Upper lobe of left lung (tissue), 6 donors: ENCODE results near the gene CNTNAP2. TPM values are rescaled to one million over a fixed set of nuclear protein-coding genes. Genes with fewer than 3 reads are reported as not detected.

Source experiments
- ATAC-seq, 2 donors: fragments of 200-7000 bp; cut with Tn5 transposase; one replicate each; pipeline ENCODE4 v1.9.1; 2022; ENCODE audit warnings: mild to moderate bottlenecking in 2 of 2, moderate library complexity in 2 of 2; ENCODE audit not compliant: low FRiP score in 2 of 2
- DNase-seq, 2 donors: peaks; one replicate each; pipeline ENCODE4 v3.0.0-alpha.2; 2019 to 2020
- H3K27ac ChIP-seq, 4 donors: fragments of 200-600 bp; sonication (generic); one replicate each; pipeline ENCODE4 v1.5.1; 2016 to 2019
- H3K27me3 ChIP-seq, 4 donors: fragments of 200-600 bp; sonication (generic); one replicate each; pipeline ENCODE4 v1.5.1; 2017 to 2019
- H3K36me3 ChIP-seq, 4 donors: fragments of 200-600 bp; sonication (generic); one replicate each; pipeline ENCODE4 v1.5.1; 2016 to 2019
- H3K4me1 ChIP-seq, 4 donors: fragments of 200-600 bp; sonication (generic); one replicate each; pipeline ENCODE4 v1.5.1; 2018 to 2019
- H3K4me3 ChIP-seq, 4 donors: fragments of 200-600 bp; sonication (generic); one replicate each; pipeline ENCODE4 v1.5.1; 2017 to 2019; ENCODE audit warnings: mild to moderate bottlenecking in 2 of 4, moderate library complexity in 1 of 4
- H3K9me3 ChIP-seq, 4 donors: fragments of 200-600 bp; sonication (generic); one replicate each; pipeline ENCODE4 v1.5.1; 2018 to 2019
- CTCF ChIP-seq, 6 experiments: fragments of 450-650 bp in 4 of 6; fragments of 200-600 bp in 2 of 6; sonication (generic) in 2 of 6; IDR thresholded peaks; one replicate each; pipeline ENCODE4 v1.5.1; 2016 to 2019; ENCODE audit warnings: antibody characterized with exemption in 6 of 6
- EP300 ChIP-seq, 4 donors: sonication (generic); formaldehyde crosslinking; IDR thresholded peaks; one replicate each; pipeline ENCODE4 v1.5.1; 2017; ENCODE audit warnings: antibody characterized with exemption in 4 of 4, control low read depth in 2 of 4
- POLR2A ChIP-seq, 4 donors: fragments of 450-650 bp; IDR thresholded peaks; one replicate each; pipeline ENCODE4 v1.5.1; 2016 to 2017; ENCODE audit warnings: antibody characterized with exemption in 4 of 4, mild to moderate bottlenecking in 2 of 4
- POLR2AphosphoS5 ChIP-seq, 2 donors: sonication (generic); formaldehyde crosslinking; IDR thresholded peaks; one replicate each; pipeline ENCODE4 v1.5.1; 2017; ENCODE audit warnings: antibody characterized with exemption in 2 of 2
- WGBS, 2 donors: methylation state at CpG; one replicate each; pipeline ENCODE4 v1.1.5; 2017 to 2018; 5-methylcytosine and 5-hydroxymethylcytosine counted together
- total RNA-seq, 6 donors: library from RNA; depleted of rRNA in 4 of 6; stranded (reverse); fragments of >200 nt in 4 of 6; gene quantifications; one replicate each; pipeline versions ENCODE4 v1.1.0 to v1.2.1, GENCODE V29; 2016 to 2021
- donor health status: DM: no; HTN: no; CAD: no; lungs with moderate emphysema.
- donor health status: DM: no; HTN: yes; CAD: no; lungs with severe emphysema.

Gene CNTNAP2
- total RNA-seq, 6 donors from 2014 or later, result 0.06 to 1.0 (median 0.37) TPM

- ATAC-seq (no peak), DNase-seq (no peak)
- Histone ChIP-seq H3K9me3 (no peaks in the 10 kb centered on the region), H3K36me3 (no peaks in the 10 kb centered on the region), H3K4me1 (no peaks in the 10 kb centered on the region), H3K27ac (no peak overlapping the region), H3K4me3 (no peak overlapping the region), H3K27me3 (no peaks in the 10 kb centered on the region)
- TF ChIP-seq POLR2AphosphoS5 (IDR thresholded peaks at IDR 0.05) (no peak), CTCF (IDR thresholded peaks at IDR 0.05) (no peak), EP300 (IDR thresholded peaks at IDR 0.05) (no peak), POLR2A (IDR thresholded peaks at IDR 0.05) (no peak)
- WGBS, 2 donors, result 46 to 56% methylated on average over 4 of the region's 4 CpGs
Observed at GRCh38 chr7:147474862-147475261, 1358.3 kb downstream of the CNTNAP2 start.

- no peaks in the 10 kb centered on the region for H3K9me3 ChIP-seq
Observed at GRCh38 chr7:147477526-147477925, 1360.9 kb downstream of the CNTNAP2 start.

GRCh38 chr7:147478796-147479195 is 1362.2 kb downstream of the CNTNAP2 start:
- Histone ChIP-seq H3K9me3 (no peaks in the 10 kb centered on the region), H3K36me3 (no peaks in the 10 kb centered on the region), H3K4me3 (no peak overlapping the region), H3K27me3 (no peaks in the 10 kb centered on the region), H3K4me1 (no peaks in the 10 kb centered on the region), H3K27ac (no peak overlapping the region)
- 21 to 38% methylated on average over 3 of the region's 3 CpGs for WGBS, 2 donors
- TF ChIP-seq EP300 (IDR thresholded peaks at IDR 0.05) (no peak), POLR2AphosphoS5 (IDR thresholded peaks at IDR 0.05) (no peak), CTCF (IDR thresholded peaks at IDR 0.05) (no peak), POLR2A (IDR thresholded peaks at IDR 0.05) (no peak)
- ATAC-seq (no peak), DNase-seq (no peak)

More at GRCh38 chr7:147477526-147477925, 1360.9 kb downstream of the CNTNAP2 start:
- Histone ChIP-seq H3K27me3 (no peaks in the 10 kb centered on the region), H3K27ac (no peak overlapping the region), H3K4me3 (no peak overlapping the region), H3K4me1 (no peaks in the 10 kb centered on the region), H3K36me3 (no peaks in the 10 kb centered on the region)
- no peak for ATAC-seq
- DNase-seq, result no peak
- no peak for TF ChIP-seq CTCF (IDR thresholded peaks at IDR 0.05)
- WGBS, 2 donors, result 62 to 67% methylated on average over 3 of the region's 3 CpGs

- no peak for TF ChIP-seq POLR2AphosphoS5 (IDR thresholded peaks at IDR 0.05)
- no peak for TF ChIP-seq POLR2A (IDR thresholded peaks at IDR 0.05)
- TF ChIP-seq CTCF (IDR thresholded peaks at IDR 0.05), result no peak
- TF ChIP-seq EP300 (IDR thresholded peaks at IDR 0.05), result no peak
- WGBS, 2 donors, result 67 to 73% methylated on average over 6 of the region's 6 CpGs
- Histone ChIP-seq H3K36me3 (no peaks in the 10 kb centered on the region), H3K27ac (no peak overlapping the region), H3K4me1 (no peaks in the 10 kb centered on the region), H3K4me3 (no peak overlapping the region), H3K9me3 (no peaks in the 10 kb centered on the region), H3K27me3 (no peaks in the 10 kb centered on the region)
- ATAC-seq (no peak), DNase-seq (no peak)
Observed at GRCh38 chr7:147483634-147484292, 1367.2 kb downstream of the CNTNAP2 start.

- Histone ChIP-seq H3K4me3 (no peak overlapping the region), H3K9me3 (no peaks in the 10 kb centered on the region), H3K4me1 (no peaks in the 10 kb centered on the region), H3K36me3 (no peaks in the 10 kb centered on the region), H3K27ac (no peak overlapping the region), H3K27me3 (no peaks in the 10 kb centered on the region)
- TF ChIP-seq POLR2A (IDR thresholded peaks at IDR 0.05) (no peak), EP300 (IDR thresholded peaks at IDR 0.05) (no peak), POLR2AphosphoS5 (IDR thresholded peaks at IDR 0.05) (no peak), CTCF (IDR thresholded peaks at IDR 0.05) (no peak)
- WGBS, 2 donors, result 73 to 79% methylated on average over 4 of the region's 4 CpGs
- ATAC-seq, result no peak
- no peak for DNase-seq
Observed at GRCh38 chr7:147485660-147486210, 1369.1 kb downstream of the CNTNAP2 start.
